Measurements from ENCODE around the gene HBD. TPM values are rescaled to one million over a fixed set of nuclear protein-coding genes. Genes with fewer than 3 reads are reported as not detected.
"Not testable (repeated sequence)": the region's sequence is repeated elsewhere in the genome, so short reads cannot be mapped to it uniquely, and the experiment has no call there.

HBD gene
- total RNA-seq, 2 experiments from 2014 or later: not detected

GRCh38 chr11:5269715-5270147 is 35.4 kb upstream of the HBD start, which contains the start of gene HBE1:
Gene HBE1 (minus strand): TSS chr11:5269945. CDS start chr11:5269890, 55 bp downstream.
- DNase-seq (no peak), ATAC-seq (no peak)
- POLR2A ChIA-PET: no interaction called here

DNA sequence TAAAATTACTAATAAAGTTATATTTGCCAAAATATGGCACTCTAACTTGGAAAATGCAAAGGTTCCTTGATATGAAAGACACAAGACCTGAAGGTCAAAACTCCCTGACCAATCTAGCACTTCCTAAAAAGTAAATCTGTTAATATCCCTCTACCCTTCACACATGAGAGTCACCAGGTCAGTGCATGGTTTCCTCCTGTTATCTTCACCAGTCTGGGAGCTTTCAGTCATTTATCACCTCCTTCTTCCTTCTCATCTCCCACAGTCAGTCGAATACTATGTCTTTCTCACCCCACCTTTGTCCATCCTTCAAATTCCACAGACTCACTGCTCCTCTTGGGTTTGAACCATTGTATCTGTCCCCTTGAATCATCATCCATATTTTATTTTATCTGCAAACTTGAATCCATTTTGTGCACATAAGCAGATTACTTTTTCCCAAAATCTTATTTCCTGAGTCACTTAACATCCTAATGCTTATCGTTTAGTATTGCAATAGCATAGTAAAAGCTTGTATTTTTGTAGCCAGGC is 32.8 kb upstream of the HBD start:
- Mint-ChIP-seq H3K27ac (no peak overlapping the region), H3K9me3 (ENCODE audit: insufficient read depth) (no peaks in the 10 kb centered on the region), H3K36me3 (ENCODE audit: low read depth) (no peaks in the 10 kb centered on the region), H3K4me1 (ENCODE audit: low read depth) (no peaks in the 10 kb centered on the region), H3K27me3 (ENCODE audit: low read depth) (peaks cover 2% of the 10 kb centered on the region), H3K4me3 (no peak overlapping the region)
- no peak for DNase-seq
- no peak for ATAC-seq
- POLR2A ChIA-PET: no interaction called here
- CTCF ChIA-PET: no interaction called here

More at GRCh38 chr11:5269715-5270147, 35.4 kb upstream of the HBD start, which contains the start of gene HBE1:
- H3K9me3 Mint-ChIP-seq (ENCODE audit: insufficient read depth): no peaks in the 10 kb centered on the region
- H3K27ac Mint-ChIP-seq: no peak within 1 kb of the TSS
- peaks cover 2% of the 10 kb centered on the region for H3K27me3 Mint-ChIP-seq (ENCODE audit: low read depth)
- CTCF ChIA-PET: no interaction called here
- no peak within 1 kb of the TSS for H3K4me3 Mint-ChIP-seq
- H3K4me1 Mint-ChIP-seq (ENCODE audit: low read depth): no peaks in the 10 kb centered on the region
- no peaks in the 10 kb centered on the region for H3K36me3 Mint-ChIP-seq (ENCODE audit: low read depth)

DNA sequence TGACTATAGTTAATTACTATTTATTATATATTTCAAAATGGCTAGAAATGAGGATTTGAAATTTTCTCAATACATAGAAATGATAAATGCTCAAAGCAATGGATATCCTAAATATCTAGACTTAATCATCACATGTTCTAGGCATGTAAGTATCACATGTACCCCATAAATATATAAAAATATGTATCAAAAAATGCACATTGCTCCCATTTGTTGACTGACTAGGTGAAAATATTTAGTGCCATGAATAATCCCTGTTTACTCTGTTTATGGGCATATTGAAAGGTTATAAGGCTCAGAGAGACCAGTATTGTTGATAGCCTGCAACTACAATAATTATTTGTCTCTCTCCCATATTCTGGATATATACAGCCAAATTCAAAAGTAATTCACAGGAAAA is 32.3 kb upstream of the HBD start:
- no peaks in the 10 kb centered on the region for H3K4me1 Mint-ChIP-seq (ENCODE audit: low read depth)
- H3K9me3 Mint-ChIP-seq (ENCODE audit: insufficient read depth): no peaks in the 10 kb centered on the region
- ATAC-seq (no peak), DNase-seq (no peak)
- POLR2A ChIA-PET: no interaction called here
- CTCF ChIA-PET: no interaction called here
- H3K4me3 Mint-ChIP-seq: no peak overlapping the region
- H3K27me3 Mint-ChIP-seq (ENCODE audit: low read depth): peaks cover 2% of the 10 kb centered on the region
- no peaks in the 10 kb centered on the region for H3K36me3 Mint-ChIP-seq (ENCODE audit: low read depth)
- no peak overlapping the region for H3K27ac Mint-ChIP-seq

DNA sequence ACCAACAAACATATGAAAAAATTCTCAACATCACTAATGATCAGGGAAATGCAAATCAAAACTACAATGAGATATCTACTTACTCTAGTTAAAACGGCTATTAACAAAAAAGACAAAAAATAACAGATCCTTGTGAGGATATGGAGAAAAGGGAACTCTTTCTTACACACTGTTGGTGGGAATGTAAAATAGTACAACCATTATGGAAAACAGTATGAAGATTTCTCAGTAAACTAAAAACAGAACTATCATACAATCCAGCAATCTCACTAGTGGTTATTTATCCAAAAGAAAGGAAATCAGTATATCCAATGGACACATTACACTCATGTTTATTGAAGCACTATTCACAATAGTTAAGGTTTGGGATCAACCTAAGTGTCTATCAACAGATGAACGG is 31.5 kb upstream of the HBD start:
- no peak overlapping the region for H3K27ac Mint-ChIP-seq
- no peak overlapping the region for H3K4me3 Mint-ChIP-seq
- CTCF ChIA-PET: no interaction called here
- H3K36me3 Mint-ChIP-seq (ENCODE audit: low read depth): no peaks in the 10 kb centered on the region
- H3K4me1 Mint-ChIP-seq (ENCODE audit: low read depth): no peaks in the 10 kb centered on the region
- ATAC-seq: no peak
- DNase-seq: no peak
- peaks cover 2% of the 10 kb centered on the region for H3K27me3 Mint-ChIP-seq (ENCODE audit: low read depth)
- POLR2A ChIA-PET: no interaction called here
- no peaks in the 10 kb centered on the region for H3K9me3 Mint-ChIP-seq (ENCODE audit: insufficient read depth)

- CTCF ChIA-PET: no interaction called here
- Mint-ChIP-seq H3K4me1 (ENCODE audit: low read depth) (no peaks in the 10 kb centered on the region), H3K36me3 (ENCODE audit: low read depth) (no peaks in the 10 kb centered on the region), H3K9me3 (ENCODE audit: insufficient read depth) (no peaks in the 10 kb centered on the region), H3K27me3 (ENCODE audit: low read depth) (no peaks in the 10 kb centered on the region), H3K4me3 (no peak overlapping the region), H3K27ac (no peak overlapping the region)
- POLR2A ChIA-PET: no interaction called here
- DNase-seq (no peak), ATAC-seq (no peak)
Observed at GRCh38 chr11:5258543-5259262, 24.4 kb upstream of the HBD start.

DNA sequence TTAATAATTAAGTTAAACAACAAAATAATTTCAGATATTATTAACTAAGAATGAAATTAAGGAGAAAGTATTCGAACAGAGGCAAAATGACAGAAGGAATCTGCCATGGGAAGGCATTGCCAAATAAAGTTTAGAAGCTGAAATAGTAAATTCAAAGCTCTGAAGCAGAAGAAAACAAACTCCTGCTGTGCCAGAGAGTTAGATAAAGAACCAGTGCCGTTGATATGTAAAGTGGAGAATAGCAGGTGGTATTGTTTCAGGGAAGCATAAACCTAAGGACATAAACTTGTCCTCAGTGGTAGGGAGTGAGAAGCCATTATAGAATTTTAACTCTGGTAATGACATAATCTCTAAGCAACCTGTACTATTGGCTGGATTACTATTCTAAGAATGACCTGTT is 23.0 kb upstream of the HBD start:
- Mint-ChIP-seq H3K27me3 (ENCODE audit: low read depth) (no peaks in the 10 kb centered on the region), H3K36me3 (ENCODE audit: low read depth) (no peaks in the 10 kb centered on the region), H3K4me1 (ENCODE audit: low read depth) (no peaks in the 10 kb centered on the region), H3K27ac (no peak overlapping the region), H3K9me3 (ENCODE audit: insufficient read depth) (no peaks in the 10 kb centered on the region), H3K4me3 (no peak overlapping the region)
- ChIA-PET POLR2A (no interaction called here), CTCF (no interaction called here)
- ATAC-seq: no peak
- no peak for DNase-seq

DNA sequence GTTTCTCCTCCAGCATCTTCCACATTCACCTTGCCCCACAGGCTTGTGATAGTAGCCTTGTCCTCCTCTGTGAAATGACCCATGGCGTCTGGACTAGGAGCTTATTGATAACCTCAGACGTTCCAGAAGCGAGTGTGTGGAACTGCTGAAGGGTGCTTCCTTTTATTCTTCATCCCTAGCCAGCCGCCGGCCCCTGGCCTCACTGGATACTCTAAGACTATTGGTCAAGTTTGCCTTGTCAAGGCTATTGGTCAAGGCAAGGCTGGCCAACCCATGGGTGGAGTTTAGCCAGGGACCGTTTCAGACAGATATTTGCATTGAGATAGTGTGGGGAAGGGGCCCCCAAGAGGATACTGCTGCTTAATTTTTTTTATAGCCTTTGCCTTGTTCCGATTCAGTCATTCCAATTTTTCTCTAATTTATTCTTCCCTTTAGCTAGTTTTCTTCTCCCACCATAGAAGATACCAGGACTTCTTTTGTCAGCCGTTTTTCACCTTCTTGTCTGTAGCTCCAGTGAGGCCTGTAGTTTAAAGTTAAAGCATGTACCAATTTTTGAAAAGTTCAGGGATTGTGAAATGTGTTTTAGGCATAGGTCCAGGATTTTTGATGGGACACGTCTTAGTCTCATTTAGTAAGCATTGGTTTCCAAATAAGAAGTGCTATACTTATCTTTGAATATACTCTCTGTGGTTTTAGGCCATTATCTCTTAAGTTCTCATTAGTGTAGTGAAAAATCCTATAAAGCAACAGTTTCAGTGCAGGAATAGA is 20.5 kb upstream of the HBD start, which contains the start of gene HBG2:
Gene HBG2 (minus strand): TSS at position 136 of the 768 bp plus-strand sequence. CDS start 53 bp downstream, at position 83.
- ATAC-seq; H3K27me3 Mint-ChIP-seq (ENCODE audit: low read depth); H3K9me3 Mint-ChIP-seq (ENCODE audit: insufficient read depth); DNase-seq; H3K4me1 Mint-ChIP-seq (ENCODE audit: low read depth); CTCF ChIA-PET; H3K36me3 Mint-ChIP-seq (ENCODE audit: low read depth); POLR2A ChIA-PET; H3K4me3 Mint-ChIP-seq; H3K27ac Mint-ChIP-seq: not testable (repeated sequence)

GRCh38 chr11:5254023-5254422 is 19.7 kb upstream of the HBD start:
- DNase-seq; CTCF ChIA-PET; H3K4me1 Mint-ChIP-seq (ENCODE audit: low read depth); H3K27ac Mint-ChIP-seq; H3K9me3 Mint-ChIP-seq (ENCODE audit: insufficient read depth); H3K36me3 Mint-ChIP-seq (ENCODE audit: low read depth); ATAC-seq; H3K27me3 Mint-ChIP-seq (ENCODE audit: low read depth); POLR2A ChIA-PET; H3K4me3 Mint-ChIP-seq: not testable (repeated sequence)

- POLR2A ChIA-PET; CTCF ChIA-PET; H3K36me3 Mint-ChIP-seq (ENCODE audit: low read depth); H3K4me1 Mint-ChIP-seq (ENCODE audit: low read depth); H3K27ac Mint-ChIP-seq; H3K4me3 Mint-ChIP-seq; H3K27me3 Mint-ChIP-seq (ENCODE audit: low read depth); DNase-seq; ATAC-seq; H3K9me3 Mint-ChIP-seq (ENCODE audit: insufficient read depth): not testable (repeated sequence)
Observed at GRCh38 chr11:5253440-5253839, 19.2 kb upstream of the HBD start.

DNA sequence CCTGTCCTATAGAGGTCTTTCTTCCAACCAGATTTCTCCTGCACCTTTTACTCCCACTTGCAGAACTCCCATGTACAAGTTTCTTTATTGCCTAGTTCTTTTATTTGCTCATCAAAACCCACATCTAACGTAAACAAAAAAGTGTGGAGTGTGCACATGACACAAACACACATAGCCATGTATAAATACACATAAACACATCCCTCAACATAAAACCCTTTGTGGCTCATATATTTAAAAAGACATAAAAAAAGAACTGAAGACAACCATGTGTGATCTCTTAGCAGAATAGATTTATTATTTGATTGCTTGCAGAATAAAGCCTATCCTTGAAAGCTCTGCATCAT is 18.6 kb upstream of the HBD start:
- no peaks in the 10 kb centered on the region for H3K9me3 Mint-ChIP-seq (ENCODE audit: insufficient read depth)
- CTCF ChIA-PET: no interaction called here
- no peak for ATAC-seq

DNA sequence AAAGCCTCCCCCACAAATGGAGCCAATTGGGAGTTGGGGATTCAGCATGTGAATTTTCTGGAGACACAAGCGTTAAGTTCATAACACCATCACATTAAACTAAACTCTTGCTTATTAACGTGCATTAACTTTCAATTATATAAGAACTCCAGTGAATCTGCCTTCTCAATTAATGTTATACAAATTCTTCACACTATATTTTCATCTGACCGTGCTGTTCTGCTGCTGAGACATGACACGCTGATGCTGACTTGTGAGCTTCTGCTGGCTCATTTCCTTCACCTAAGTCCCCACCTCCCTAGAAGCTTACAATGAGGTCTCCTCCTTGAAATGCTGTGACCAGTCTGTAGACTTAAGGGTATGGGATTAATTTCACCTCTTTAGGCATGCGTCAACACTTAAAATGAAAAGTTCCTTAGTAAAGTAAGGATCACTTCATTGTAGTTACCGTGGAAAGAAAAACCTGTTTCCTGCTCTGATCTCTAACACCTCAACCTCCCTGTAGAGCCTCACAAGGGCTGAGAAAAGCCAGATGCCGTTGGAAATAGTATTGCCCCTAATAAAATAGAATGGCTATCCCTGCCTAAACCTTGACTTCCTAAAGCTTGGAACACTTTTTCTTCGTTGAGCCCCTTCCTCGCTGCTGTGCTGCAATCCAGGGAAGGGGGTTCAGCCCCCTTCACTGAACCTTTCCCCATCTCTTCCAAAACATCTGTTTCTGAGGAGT is 18.1 kb upstream of the HBD start:
- no peaks in the 10 kb centered on the region for H3K36me3 Mint-ChIP-seq (ENCODE audit: low read depth)
- DNase-seq (no peak), ATAC-seq (no peak)
- ChIA-PET POLR2A (no interaction called here), CTCF (no interaction called here)
- H3K27me3 Mint-ChIP-seq (ENCODE audit: low read depth): no peaks in the 10 kb centered on the region
- no peaks in the 10 kb centered on the region for H3K4me1 Mint-ChIP-seq (ENCODE audit: low read depth)
- no peaks in the 10 kb centered on the region for H3K9me3 Mint-ChIP-seq (ENCODE audit: insufficient read depth)
- H3K27ac Mint-ChIP-seq: no peak overlapping the region
- H3K4me3 Mint-ChIP-seq: no peak overlapping the region

More for the DNA sequence above, 18.6 kb upstream of the HBD start:
- no peak overlapping the region for H3K4me3 Mint-ChIP-seq
- no peak overlapping the region for H3K27ac Mint-ChIP-seq
- POLR2A ChIA-PET: no interaction called here
- no peak for DNase-seq
- H3K36me3 Mint-ChIP-seq (ENCODE audit: low read depth): no peaks in the 10 kb centered on the region
- H3K4me1 Mint-ChIP-seq (ENCODE audit: low read depth): no peaks in the 10 kb centered on the region
- no peaks in the 10 kb centered on the region for H3K27me3 Mint-ChIP-seq (ENCODE audit: low read depth)

GRCh38 chr11:5251746-5252145 is 17.5 kb upstream of the HBD start:
- Mint-ChIP-seq H3K27ac (no peak overlapping the region), H3K4me3 (no peak overlapping the region), H3K27me3 (ENCODE audit: low read depth) (no peaks in the 10 kb centered on the region), H3K4me1 (ENCODE audit: low read depth) (no peaks in the 10 kb centered on the region), H3K36me3 (ENCODE audit: low read depth) (no peaks in the 10 kb centered on the region), H3K9me3 (ENCODE audit: insufficient read depth) (no peaks in the 10 kb centered on the region)
- ATAC-seq (no peak), DNase-seq (no peak)
- POLR2A ChIA-PET: no interaction called here
- CTCF ChIA-PET: no interaction called here

Measured in activated CD8-positive, alpha-beta T cell treated with anti-CD3 and anti-CD28 coated beads, Interleukin-2, amount 10 ng/mL, durations not matched to agents 7 days and 5 days (primary cell).